IMR-90 (cell line): ENCODE results near the gene KIAA0040. TPM values are rescaled to one million over a fixed set of nuclear protein-coding genes. Genes with fewer than 3 reads are reported as not detected.

Experiments used
- ATAC-seq: fragments of 200-7000 bp; cut with Tn5 transposase; 2 replicates; pipeline ENCODE4 v1.9.1; 2020; ENCODE audit warnings: low read depth, mild to moderate bottlenecking, moderate library complexity
- BruUV-seq: library from RNA; stranded (reverse); fragments of 400-500 nt; replicated peaks from 2 replicates; lab custom pipeline; 2021; lab: Mats Ljungman, UMichigan
- CTCF ChIA-PET: fragments of 300-600 bp; formaldehyde crosslinking; extraction: SDS; loops from one replicate; lab custom pipeline; 2021; ENCODE audit warnings: antibody characterized with exemption; lab: Yijun Ruan, JAX
- POLR2A ChIA-PET: fragments of 300-600 bp; sonication (Branson Sonifier 250); formaldehyde crosslinking; loops from one replicate; lab custom pipeline; 2022; ENCODE audit warnings: antibody characterized with exemption; ENCODE audit not compliant: unreplicated experiment; lab: Charles Lee
- DNase-seq: peaks from one replicate; pipeline ENCODE4 v3.0.0; 2013
- H2AFZ ChIP-seq: replicated peaks from 2 replicates; pipeline ENCODE3; 2013; ENCODE audit warnings: low read length, mild to moderate bottlenecking; ENCODE audit not compliant: poor library complexity
- H2AK5ac ChIP-seq: 2 replicates; pipeline ENCODE4 v1.6.1; 2013; ENCODE audit warnings: low read depth, low read length, inconsistent platforms
- H2AK9ac ChIP-seq: replicated peaks from 2 replicates; pipeline ENCODE3; 2013; ENCODE audit warnings: mild to moderate bottlenecking, low read depth, low read length, moderate library complexity; ENCODE audit not compliant: poor library complexity
- H2BK120ac ChIP-seq: 2 replicates; pipeline ENCODE4 v1.6.1; 2013; ENCODE audit warnings: low read depth, low read length, inconsistent platforms
- H2BK15ac ChIP-seq: 3 replicates; pipeline ENCODE4 v1.6.1; 2013; ENCODE audit warnings: low read depth, low read length, inconsistent platforms
- H2BK20ac ChIP-seq: 2 replicates; pipeline ENCODE4 v1.6.1; 2013; ENCODE audit warnings: low read depth, mild to moderate bottlenecking, inconsistent platforms, low read length, moderate library complexity
- H2BK5ac ChIP-seq: 2 replicates; pipeline ENCODE4 v1.6.1; 2013; ENCODE audit warnings: mild to moderate bottlenecking, low read depth, low read length, inconsistent platforms; ENCODE audit not compliant: poor library complexity, severe bottlenecking
- H3K14ac ChIP-seq: replicated peaks from 2 replicates; pipeline ENCODE4 v1.6.1; 2013; ENCODE audit warnings: low read depth, low read length, inconsistent platforms
- H3K18ac ChIP-seq: 2 replicates; pipeline ENCODE4 v1.6.1; 2013; ENCODE audit warnings: low read depth, low read length, control low read depth
- H3K23ac ChIP-seq: 2 replicates; pipeline ENCODE4 v1.6.1; 2013; ENCODE audit warnings: low read depth, low read length, inconsistent platforms
- H3K27ac ChIP-seq: 2 replicates; pipeline ENCODE4 v1.5.1; 2013; ENCODE audit warnings: mild to moderate bottlenecking, control low read depth, low read length; ENCODE audit not compliant: insufficient read depth
- H3K27me3 ChIP-seq: 2 replicates; pipeline ENCODE4 v1.6.1; 2013; ENCODE audit warnings: low read length; ENCODE audit not compliant: control insufficient read depth, insufficient read depth
- H3K36me3 ChIP-seq: 2 replicates; pipeline ENCODE4 v1.6.1; 2013; ENCODE audit warnings: low read length, mixed read lengths; ENCODE audit not compliant: control insufficient read depth, insufficient read depth
- H3K4ac ChIP-seq: 2 replicates; pipeline ENCODE4 v1.6.1; 2013; ENCODE audit warnings: low read depth, low read length, inconsistent platforms
- H3K4me1 ChIP-seq: 2 replicates; pipeline ENCODE4 v1.6.1; 2013; ENCODE audit warnings: low read length, mixed read lengths; ENCODE audit not compliant: control insufficient read depth, insufficient read depth
- H3K4me2 ChIP-seq: 2 replicates; pipeline ENCODE4 v1.6.1; 2013; ENCODE audit warnings: low read depth, mild to moderate bottlenecking, control low read depth, low read length, moderate library complexity
- H3K4me3 ChIP-seq: 2 replicates; pipeline ENCODE4 v1.5.1; 2013; ENCODE audit warnings: low read depth, mild to moderate bottlenecking, control low read depth, low read length, moderate library complexity; ENCODE audit not compliant: insufficient read depth
- H3K56ac ChIP-seq: 2 replicates; pipeline ENCODE4 v1.6.1; 2013; ENCODE audit warnings: low read length, inconsistent platforms; ENCODE audit not compliant: insufficient read depth; ENCODE audit errors: extremely low read depth
- H3K79me1 ChIP-seq, 2 experiments: 2 replicates each; pipeline ENCODE4 v1.6.1; 2013; ENCODE audit warnings: low read length in 2 of 2, inconsistent platforms in 1 of 2, low read depth in 1 of 2
- H3K9ac ChIP-seq: 2 replicates; pipeline ENCODE4 v1.6.1; 2013; ENCODE audit warnings: low read depth, low read length, control low read depth
- H3K9me1 ChIP-seq: 2 replicates; pipeline ENCODE4 v1.6.1; 2013; ENCODE audit warnings: low read length, inconsistent platforms; ENCODE audit not compliant: insufficient read depth
- H3K9me3 ChIP-seq: 2 replicates; pipeline ENCODE4 v1.6.1; 2013; ENCODE audit warnings: low read length; ENCODE audit not compliant: control insufficient read depth, insufficient read depth
- H4K20me1 ChIP-seq: 2 replicates; pipeline ENCODE4 v1.6.1; 2013; ENCODE audit warnings: low read length, inconsistent platforms; ENCODE audit not compliant: insufficient read depth
- H4K5ac ChIP-seq: 2 replicates; pipeline ENCODE4 v1.6.1; 2013; ENCODE audit warnings: mild to moderate bottlenecking, low read depth, low read length, control low read depth
- H4K8ac ChIP-seq, 2 experiments: 2 replicates each; pipeline ENCODE4 v1.6.1; 2013; ENCODE audit warnings: low read depth in 2 of 2, low read length in 2 of 2, control low read depth in 1 of 2, inconsistent platforms in 1 of 2
- H4K91ac ChIP-seq: 2 replicates; pipeline ENCODE4 v1.6.1; 2013; ENCODE audit warnings: low read depth, low read length, inconsistent platforms; ENCODE audit not compliant: insufficient read depth
- BHLHE40 ChIP-seq: fragments of 150-350 bp; IDR thresholded peaks from 2 replicates; pipeline ENCODE4 v1.6.1; 2016; ENCODE audit warnings: mild to moderate bottlenecking, low read depth, low read length
- CHD1 ChIP-seq: IDR thresholded peaks from 2 replicates; pipeline ENCODE4 v1.6.1; 2012; ENCODE audit warnings: low read depth, low read length, improper control_type of control experiment
- FOS ChIP-seq: fragments of 150-350 bp; IDR thresholded peaks from 2 replicates; pipeline ENCODE4 v1.6.1; 2016; ENCODE audit warnings: low read depth, low read length
- NFE2L2 ChIP-seq: fragments of 150-350 bp; IDR thresholded peaks from 2 replicates; pipeline ENCODE4 v1.6.1; 2016; ENCODE audit warnings: low read depth, mild to moderate bottlenecking, low read length
- POLR2A ChIP-seq: IDR thresholded peaks from 2 replicates; pipeline ENCODE4 v1.6.1; 2012; ENCODE audit warnings: mild to moderate bottlenecking, low read depth, low read length
- RAD21 ChIP-seq: IDR thresholded peaks from 2 replicates; pipeline ENCODE4 v1.6.1; 2012; ENCODE audit warnings: low read length, improper control_type of control experiment
- RFX5 ChIP-seq: IDR thresholded peaks from 2 replicates; pipeline ENCODE4 v1.8.0; 2012; ENCODE audit warnings: low read depth, mild to moderate bottlenecking, low read length, moderate library complexity
- SMC3 ChIP-seq: fragments of 150-350 bp; IDR thresholded peaks from 2 replicates; pipeline ENCODE4 v1.6.1; 2016; ENCODE audit warnings: low read depth, mild to moderate bottlenecking, antibody characterized with exemption, low read length, moderate library complexity
- WGBS, 2 experiments: methylation state at CpG; one replicate each; pipeline versions ENCODE4 v1.1.5 to v1.1.7; 2013; ENCODE audit warnings: missing lambda C conversion rate in 2 of 2; ENCODE audit not compliant: insufficient read length in 1 of 2; ENCODE audit errors: extremely low coverage in 2 of 2; 5-methylcytosine and 5-hydroxymethylcytosine counted together
- dilution Hi-C: fragments of 300-500 bp; cut with HindIII; formaldehyde crosslinking; loops from one replicate; pipeline ENCODE4 v1.14.3; 2018; ENCODE audit warnings: low sequenced_read_pairs; ENCODE audit not compliant: unreplicated experiment
- in situ Hi-C: fragments of 300-500 bp; cut with MboI; formaldehyde crosslinking; loops from 3 replicates; pipeline ENCODE4 v1.14.3; 2019; ENCODE audit warnings: low sequenced_read_pairs, inconsistent platforms, mixed read lengths
- intact Hi-C: fragments of 100-400 bp; cut with micrococcal nuclease; formaldehyde crosslinking; loops from 2 replicates; pipeline ENCODE4 v1.10.0; 2022
- polyA plus RNA-seq, 3 experiments: library from polyadenylated mRNA; depleted of rRNA; stranded (reverse); fragments of >200 nt; gene quantifications; 2 replicates each; pipeline ENCODE4 v1.2.3, GENCODE V29; 2012; ENCODE audit warnings: low replicate concordance in 1 of 3
- total RNA-seq: library from RNA; depleted of rRNA; stranded (reverse); fragments of >200 nt; gene quantifications from 2 replicates; pipeline ENCODE4 v1.2.3, GENCODE V29; 2012
- TF ChIP-seq, protein P1 (sequence below): conservative IDR thresholded peaks from 2 replicates; pipeline ENCODE4 v1.5.1; 2012; ENCODE audit warnings: mild to moderate bottlenecking, low read depth, low read length, improper control_type of control experiment

KIAA0040 gene
- total and polyA plus RNA-seq, 2 of the 4 experiments (the other 2 are of a cell fraction), result 0.05 to 0.18 TPM

DNA sequence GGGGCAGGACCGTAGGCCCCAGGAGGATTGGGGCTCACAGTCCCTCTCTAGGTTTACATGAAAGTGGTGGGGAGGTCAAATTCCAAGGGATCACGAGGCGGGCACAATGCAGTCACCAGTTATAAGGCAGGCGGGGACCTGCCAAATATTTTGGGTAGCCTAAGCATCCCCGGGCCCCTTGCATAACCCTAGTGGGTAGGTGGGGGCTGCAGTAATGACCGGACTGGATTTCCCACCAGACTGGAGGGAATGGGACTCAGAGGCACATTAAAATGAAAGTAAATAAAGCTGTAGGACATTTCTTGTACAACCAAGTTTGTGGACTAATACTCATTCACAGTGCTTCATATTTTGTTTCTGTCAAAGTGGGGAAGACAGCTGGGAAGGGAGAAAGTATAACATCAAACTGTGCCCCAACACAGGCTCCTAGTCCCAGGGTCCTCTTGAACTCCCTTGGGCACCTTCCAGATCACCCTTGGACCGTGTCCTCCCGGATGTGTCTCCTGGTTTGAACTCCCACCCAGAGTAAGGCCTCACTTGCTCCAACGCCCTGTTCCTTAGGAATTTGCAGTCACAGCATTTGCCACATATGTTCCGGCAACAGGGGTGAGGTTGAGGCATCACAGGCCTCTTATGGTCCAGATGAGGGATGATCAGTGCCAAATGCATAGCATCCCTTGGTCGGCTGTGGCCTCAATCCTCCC lies 28.4 kb upstream of the KIAA0040 start:
- intact Hi-C loops, result no loop called here
- Histone ChIP-seq H3K9ac (no peak overlapping the region), H3K14ac (no peak overlapping the region)

More for the DNA sequence above, 28.4 kb upstream of the KIAA0040 start:
- no TSS peak for BruUV-seq
- DNase-seq (no peak), ATAC-seq (no peak)
- H3K36me3 ChIP-seq, result no peaks in the 10 kb centered on the region
- H4K91ac ChIP-seq, result no peak overlapping the region
- no peak overlapping the region for H2BK5ac ChIP-seq
- no peak overlapping the region for H2BK120ac ChIP-seq
- no peak overlapping the region for H2AFZ ChIP-seq
- no peak overlapping the region for H4K5ac ChIP-seq
- dilution Hi-C loops, result no loop called here
- H2AK5ac ChIP-seq, result no peak overlapping the region
- H3K23ac ChIP-seq, result no peak overlapping the region
- no peak overlapping the region for H2BK15ac ChIP-seq
- in situ Hi-C loops, result no loop called here
- CTCF ChIA-PET, result no interaction called here
- no peaks in the 10 kb centered on the region for H3K27me3 ChIP-seq
- H4K8ac ChIP-seq, result no peak overlapping the region
- H2BK20ac ChIP-seq, result no peak overlapping the region
- no peaks in the 10 kb centered on the region for H3K9me1 ChIP-seq
- TF ChIP-seq FOS (no peak), BHLHE40 (no peak), CHD1 (no peak), SMC3 (no peak), POLR2A (no peak), RFX5 (no peak), RAD21 (no peak), NFE2L2 (no peak)
- TF ChIP-seq, protein P1, sequence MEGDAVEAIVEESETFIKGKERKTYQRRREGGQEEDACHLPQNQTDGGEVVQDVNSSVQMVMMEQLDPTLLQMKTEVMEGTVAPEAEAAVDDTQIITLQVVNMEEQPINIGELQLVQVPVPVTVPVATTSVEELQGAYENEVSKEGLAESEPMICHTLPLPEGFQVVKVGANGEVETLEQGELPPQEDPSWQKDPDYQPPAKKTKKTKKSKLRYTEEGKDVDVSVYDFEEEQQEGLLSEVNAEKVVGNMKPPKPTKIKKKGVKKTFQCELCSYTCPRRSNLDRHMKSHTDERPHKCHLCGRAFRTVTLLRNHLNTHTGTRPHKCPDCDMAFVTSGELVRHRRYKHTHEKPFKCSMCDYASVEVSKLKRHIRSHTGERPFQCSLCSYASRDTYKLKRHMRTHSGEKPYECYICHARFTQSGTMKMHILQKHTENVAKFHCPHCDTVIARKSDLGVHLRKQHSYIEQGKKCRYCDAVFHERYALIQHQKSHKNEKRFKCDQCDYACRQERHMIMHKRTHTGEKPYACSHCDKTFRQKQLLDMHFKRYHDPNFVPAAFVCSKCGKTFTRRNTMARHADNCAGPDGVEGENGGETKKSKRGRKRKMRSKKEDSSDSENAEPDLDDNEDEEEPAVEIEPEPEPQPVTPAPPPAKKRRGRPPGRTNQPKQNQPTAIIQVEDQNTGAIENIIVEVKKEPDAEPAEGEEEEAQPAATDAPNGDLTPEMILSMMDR, result no peak
- no peak overlapping the region for H3K4me3 ChIP-seq
- H3K4ac ChIP-seq, result no peak overlapping the region
- no peak overlapping the region for H3K18ac ChIP-seq
- 3% methylated on average over 4 of the region's 11 CpGs; no CpG with 5 or more reads in 1 of the 2 experiments for WGBS, 2 experiments
- no peak overlapping the region for H2AK9ac ChIP-seq
- H3K56ac ChIP-seq, result no peak overlapping the region
- H3K79me1 ChIP-seq, result no peaks in the 10 kb centered on the region
- no peaks in the 10 kb centered on the region for H4K20me1 ChIP-seq
- H3K4me1 ChIP-seq, result no peaks in the 10 kb centered on the region
- H3K9me3 ChIP-seq, result no peaks in the 10 kb centered on the region; the same call in 1 of the 2 replicates
- no peak overlapping the region for H3K27ac ChIP-seq
- no peak overlapping the region for H3K4me2 ChIP-seq
- POLR2A ChIA-PET, result no interaction called here
